GM18517 (cell line): ENCODE results near the gene PIGX.
"Not testable (repeated sequence)": the region's sequence is repeated elsewhere in the genome, so short reads cannot be mapped to it uniquely, and the experiment has no call there.

ENCODE experiments used
- ATAC-seq: cut with Tn5 transposase; IDR thresholded peaks from one replicate; pipeline ENCODE4 v1.9.1; 2021; ENCODE audit warnings: mild to moderate bottlenecking, moderate library complexity; ENCODE audit not compliant: unreplicated experiment

PIGX gene

DNA sequence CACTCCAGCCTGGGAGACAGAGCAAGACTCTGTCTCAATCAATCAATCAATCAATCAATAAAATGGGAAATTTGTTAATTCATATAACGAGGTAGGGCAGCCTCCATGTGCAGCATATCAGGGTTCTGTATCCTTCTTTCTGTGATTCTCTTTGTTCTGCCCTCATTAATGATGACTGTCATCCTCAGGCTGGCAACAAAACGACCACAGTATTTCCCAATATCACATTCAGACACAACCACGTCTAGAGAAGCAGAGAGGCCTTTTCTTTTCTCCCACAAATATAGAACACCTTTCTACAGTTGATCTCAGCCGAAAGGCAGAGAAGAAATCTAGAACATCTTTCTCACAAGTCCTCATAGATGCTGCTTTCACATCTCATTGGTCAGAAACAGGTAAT, 11.4 kb upstream of the PIGX start:
- no peak for ATAC-seq

DNA sequence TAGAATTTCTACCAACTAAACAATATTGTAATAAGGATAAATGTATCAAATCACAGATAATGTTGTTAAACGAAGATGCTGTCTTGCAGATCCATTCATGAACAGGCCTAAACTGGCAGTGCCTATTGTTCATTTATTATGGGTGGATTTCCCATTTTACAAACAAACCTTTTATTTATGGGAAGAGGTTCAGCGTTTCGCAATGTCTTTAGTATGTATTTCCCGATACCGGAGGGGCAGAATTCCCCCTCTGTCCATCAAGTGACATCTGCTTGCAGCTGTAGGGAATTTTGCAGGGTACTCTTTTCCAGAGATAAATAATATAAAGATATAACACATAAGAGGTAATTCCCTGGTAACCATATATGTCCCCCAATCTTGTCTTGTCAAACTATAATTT, 5.8 kb upstream of the PIGX start:
- ATAC-seq: no peak

DNA sequence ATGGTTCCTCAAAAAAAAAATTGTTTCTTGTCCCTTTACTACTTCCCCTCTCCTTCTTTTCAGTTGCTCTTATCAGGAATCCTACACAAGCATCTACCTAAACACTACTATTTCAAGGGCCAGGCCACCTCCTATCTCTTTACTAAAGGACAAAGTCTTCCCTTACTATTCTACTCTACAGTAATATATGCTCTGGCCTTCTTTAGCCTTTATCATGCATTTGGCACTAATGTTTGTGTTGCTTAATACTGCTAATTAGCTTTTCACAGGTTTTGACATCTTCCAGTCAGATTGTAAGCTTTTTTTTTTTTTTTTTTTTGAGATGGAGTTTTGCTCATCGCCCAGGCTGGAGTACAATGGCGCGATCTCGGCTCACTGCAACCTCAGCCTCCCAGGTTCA, 5.4 kb upstream of the PIGX start:
- no peak for ATAC-seq

DNA sequence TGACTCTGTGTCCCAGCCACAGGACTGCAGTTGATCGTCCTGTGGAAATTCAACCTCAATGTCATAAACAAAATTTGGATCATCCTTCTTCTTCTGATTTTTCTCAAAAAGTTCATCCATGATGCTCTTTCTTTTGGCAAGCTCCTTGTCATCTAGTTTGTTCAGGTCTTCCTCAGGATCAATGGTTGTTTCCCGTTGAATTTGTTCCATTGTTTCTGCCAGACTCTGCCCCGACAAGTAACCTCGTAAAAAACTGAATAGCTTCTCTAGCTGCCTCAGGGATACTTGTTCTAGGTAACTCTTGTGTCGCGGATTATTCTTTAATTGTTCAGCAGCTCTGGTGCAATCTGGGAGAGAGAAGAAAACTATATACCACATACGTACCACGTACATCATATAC, 4.6 kb upstream of the PIGX start:
- no peak for ATAC-seq

DNA sequence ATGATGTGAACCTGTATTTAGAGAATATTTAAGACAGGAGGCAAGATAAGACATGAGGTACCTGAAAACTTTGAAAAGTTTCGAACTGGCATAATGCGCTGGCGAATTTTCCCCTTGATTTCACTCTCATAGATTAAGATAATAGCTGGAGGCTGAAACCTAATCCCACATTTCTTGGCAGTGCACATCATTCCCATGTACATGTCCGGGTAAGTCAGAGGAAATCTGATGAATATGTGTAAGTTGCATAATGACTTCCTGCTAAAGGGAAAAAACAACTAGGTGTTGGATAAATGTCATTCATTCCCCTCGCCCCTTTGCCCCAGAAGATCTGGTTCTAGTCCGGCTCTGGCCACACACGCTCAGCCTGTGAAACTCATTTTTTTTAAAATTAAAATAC, 3.7 kb upstream of the PIGX start:
- ATAC-seq: no peak

DNA sequence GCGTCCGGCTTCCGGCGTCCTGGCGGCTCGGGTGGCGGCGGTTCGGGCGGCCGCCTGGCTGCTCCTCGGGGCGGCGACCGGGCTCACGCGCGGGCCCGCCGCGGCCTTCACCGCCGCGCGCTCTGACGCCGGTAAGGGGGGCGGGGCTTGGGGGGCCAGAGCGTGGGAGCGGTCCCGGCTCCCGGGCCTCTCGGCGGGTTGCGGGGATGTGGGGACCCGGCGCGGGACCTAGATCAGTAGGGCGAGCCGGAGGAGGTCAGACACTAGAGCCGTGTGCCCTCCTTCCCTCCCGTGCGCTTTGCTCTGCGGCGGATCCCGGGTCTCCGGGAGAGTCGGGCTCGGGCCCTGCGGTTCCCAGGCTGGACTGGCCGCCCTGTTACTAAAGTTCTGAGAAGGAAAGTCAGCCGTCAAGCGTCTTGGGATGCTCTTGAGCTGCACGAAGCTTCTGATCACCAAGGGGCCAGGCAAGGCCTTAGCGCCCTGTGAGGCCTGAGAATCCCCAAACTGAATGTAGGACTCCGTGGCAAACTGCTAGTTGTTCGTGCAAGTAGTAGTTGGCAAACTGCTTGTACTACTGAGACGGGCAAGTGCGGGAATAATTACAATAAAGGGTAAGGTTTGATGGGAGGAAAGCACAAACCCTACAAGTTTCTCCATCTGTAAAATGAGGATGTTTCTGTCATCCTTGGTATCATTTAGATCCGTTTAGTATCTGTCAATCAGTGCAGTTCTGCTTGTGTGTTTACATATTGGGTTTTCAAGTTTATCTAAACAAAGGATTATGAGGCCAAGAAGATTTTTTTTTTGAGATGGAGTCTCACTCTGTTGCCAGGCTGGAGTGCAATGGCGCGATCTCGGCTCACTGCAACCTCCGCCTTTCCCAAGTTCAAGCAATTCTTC, 587 bp downstream of the PIGX start:
- ATAC-seq: peak; percentile 48

DNA sequence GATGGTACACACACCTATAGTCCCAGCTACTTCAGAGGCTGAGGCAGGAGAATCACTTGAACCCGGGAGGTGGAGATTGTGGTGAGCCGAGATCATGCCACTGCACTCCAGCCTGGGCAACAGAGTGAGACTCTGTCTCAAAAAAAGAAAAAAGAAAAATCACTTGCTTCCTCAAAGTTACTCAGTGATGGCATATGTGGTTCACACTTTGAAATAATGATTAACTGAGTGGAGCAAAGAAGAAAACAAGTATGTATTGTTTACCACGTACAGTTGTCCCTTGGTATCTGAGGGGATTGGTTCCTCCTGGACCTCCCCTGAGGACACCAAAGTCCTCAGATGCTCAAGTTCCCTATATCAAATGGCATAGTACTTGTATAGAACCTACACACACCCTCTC, 5.0 kb downstream of the PIGX start:
- ATAC-seq: peak; percentile 54

DNA sequence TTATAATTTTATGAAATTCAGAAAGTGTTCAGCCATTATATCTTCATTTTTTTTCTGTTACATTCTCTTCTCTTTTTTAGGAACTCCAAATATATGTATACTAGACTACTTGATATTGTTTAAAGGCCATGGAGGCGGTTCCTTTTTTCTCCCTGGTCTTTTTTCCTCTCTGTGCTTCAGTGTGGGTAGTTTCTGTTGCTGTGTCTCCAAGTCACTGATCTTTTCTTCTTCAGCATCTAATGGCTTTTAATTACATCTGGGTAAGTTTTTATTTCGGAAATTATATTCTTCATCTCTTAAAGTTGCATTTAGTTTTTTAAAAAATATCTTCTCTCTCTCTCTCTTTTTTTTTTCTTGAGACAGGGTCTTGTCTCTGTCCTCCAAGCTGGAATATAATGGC, 8.9 kb downstream of the PIGX start:
- ATAC-seq: no peak

DNA sequence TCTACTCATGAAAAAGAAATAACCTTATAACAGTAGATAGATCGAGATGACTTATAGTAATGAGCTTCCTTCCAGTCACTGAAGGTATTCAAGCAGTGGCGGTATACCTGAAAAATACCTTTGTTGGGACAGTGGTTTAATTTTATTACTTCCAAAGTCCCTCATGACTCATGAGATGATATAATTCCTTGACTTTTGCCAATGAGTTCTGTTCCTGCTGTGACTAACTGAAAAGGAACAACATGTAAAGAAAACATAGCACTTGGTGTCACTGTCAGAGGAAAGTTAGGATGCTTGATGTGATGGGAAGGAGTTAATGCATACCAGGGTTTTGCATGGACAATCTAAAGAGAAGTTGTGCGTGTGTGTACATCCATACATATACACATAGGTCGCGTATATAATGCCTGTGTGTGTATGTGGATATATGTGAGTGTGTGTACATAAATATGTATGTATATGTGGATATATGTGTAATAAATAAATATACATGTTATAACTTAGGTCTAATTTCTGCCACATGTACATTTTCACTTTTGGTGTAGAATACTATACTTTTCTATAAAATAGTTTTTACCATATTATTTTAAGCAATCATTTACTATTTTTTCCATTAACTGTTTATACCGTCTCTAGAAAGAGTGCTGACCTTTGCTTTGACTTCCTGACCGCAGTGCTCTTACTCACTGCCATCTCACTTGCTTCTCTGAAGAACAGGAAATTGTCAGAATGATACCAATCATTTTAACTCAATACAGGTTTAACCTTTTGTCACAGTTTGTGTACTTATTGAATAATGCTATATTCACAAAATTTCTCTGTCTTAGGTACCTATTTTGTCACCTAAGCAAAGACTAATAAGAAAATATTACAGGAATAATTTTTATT, 14.9 kb downstream of the PIGX start:
- no peak for ATAC-seq

DNA sequence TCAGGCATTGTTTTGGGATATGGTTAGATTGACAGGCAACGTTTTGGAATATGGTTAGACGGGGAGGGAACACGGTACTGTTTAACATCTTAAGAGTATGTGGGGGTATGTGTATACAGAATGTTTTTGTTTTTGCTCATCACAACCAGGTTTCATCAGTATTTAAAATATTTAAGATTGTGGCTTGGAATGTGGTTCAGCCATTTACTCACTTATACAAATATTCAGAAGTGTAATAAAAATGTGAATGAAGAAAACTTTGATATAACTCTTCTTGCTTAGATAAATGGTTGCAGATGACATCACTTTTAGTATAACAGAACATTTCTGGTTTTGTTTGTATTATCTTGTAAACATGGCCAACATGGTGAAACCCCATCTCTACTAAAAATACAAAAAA, 23.6 kb downstream of the PIGX start:
- ATAC-seq: no peak

DNA sequence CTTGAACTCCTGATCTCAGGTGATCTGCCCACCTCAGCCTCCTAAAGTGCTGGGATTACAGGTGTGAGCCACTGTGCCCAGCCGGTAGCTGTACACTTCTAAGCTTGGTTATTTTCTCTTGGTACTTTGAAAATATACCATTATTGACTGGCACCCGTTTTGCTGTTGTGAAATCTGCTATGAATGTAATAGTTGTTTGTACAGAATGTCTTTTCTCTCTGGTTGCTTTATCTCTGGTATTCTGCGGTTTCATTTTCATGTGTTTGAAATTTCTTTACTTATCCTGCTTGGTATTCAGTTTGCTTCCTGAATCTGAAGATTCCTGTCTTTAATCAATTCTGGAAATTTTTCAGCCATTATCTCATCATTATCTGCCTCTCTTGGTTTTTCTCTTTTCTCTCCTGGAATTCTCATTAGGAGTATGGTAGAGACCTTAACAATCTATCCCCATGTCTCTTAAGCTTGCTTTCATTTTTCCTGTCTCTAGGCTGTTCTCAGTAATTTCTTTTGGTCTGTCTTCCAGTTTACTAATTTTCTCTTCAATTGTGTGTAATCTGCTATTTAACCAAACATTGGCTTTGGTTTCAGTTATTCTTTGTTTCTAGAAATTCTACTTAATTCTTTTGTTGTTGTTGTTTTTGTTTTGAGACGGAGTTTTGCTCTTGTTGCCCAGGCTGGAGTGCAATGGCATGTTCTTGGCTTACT, 24.6 kb downstream of the PIGX start:
- ATAC-seq: no peak

DNA sequence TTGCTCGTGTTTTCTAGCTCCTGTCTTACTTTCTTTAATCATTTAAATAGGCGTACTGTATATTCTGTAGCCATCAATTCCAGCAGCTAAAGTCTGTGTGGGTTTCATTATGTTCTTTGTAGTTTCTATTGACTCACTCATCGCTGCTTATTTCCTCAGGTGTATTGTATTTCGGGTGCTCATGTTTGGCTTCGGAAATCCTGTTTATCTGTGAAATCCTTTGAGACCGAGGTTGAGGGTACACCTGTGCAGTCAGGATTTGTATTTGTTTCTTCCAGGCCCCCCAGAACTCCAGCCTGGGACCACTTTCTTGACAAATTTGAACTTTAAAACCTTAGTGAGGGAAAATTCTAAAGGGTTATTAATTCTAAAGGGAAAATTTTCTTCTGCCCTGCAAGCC, 25.5 kb downstream of the PIGX start:
- ATAC-seq: no peak

DNA sequence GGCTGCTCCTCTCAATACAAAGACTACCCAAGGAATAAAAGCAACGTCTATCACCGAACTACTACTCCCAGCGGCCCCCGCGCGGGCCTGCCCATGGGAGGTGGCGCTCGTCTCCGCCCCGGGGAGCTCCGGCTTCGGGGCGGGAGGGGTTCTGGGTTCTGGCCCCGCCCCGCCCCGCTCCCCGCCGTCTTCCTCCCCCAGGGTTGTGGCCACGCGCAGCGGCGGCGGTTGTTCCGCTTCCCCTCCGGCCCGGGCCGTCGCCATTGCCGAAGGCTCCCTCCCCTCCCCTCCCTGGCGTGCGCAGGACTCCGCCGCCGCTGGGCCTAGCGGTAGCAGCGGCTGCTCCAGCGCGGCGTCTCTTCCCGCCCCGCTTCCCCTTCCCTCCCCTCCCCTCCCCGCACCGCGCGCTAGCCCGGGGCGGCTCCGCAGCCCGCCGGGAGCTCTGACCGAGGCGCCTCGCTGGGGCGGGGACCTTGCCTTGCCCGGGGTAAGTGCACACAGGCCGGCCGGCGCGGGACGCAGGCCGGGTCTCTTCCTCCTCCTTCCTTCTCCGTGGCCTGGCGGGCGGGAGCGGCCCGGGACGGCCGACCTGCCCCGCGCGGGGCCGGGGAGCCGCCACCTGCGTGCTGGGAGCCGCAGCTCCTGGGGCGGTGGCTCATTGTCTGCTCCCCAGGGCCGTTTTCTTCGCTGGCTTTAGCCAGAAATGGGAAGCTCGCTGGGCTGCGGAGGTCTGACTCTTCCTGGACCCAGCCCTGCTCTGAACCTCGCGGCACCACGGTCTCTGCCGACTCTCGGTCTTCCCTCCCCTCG, 27.7 kb downstream of the PIGX start, which contains the start of gene PAK2:
Gene PAK2 (plus strand): TSS at position 187 of the 810 bp plus-strand sequence. CDS start 42,790 bp downstream, outside the sequence.
- ATAC-seq: peak; percentile 75

DNA sequence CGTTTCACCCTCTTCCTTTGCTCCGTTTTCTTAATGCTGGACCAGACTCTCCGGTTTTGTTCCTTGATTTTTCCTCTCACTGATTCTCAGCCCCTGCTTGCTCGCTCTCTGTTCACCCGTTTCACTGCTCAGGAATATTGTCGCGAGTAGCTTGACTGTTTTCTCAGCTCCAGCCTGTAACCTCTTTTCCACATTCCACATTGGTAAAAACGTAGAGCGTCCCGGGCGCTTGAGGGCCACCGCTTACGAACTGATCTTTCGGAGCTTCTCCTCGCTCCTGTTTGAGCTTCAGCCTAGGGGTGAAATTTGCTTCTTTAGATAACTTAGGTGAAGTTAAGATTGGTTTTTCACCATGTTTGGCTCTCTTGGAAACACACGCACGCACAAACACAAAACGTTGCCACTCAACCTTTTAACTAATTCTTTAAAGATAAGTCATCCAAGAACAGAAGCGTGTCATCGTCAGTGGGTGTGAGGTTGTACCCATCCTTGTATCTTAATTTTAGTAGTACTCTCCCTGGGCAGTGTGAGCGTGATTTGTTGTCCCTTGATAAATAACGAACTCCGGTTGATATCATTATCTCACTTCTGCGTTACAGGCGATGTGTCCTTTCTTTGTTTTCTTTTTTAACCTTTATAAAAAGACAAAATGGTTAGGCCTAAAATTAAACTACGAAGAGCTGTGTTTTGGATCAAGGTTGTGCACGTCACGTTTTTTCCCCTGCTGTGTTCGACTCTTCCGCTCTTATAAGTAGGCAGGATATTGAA, 28.5 kb downstream of the PIGX start:
- no peak for ATAC-seq

DNA sequence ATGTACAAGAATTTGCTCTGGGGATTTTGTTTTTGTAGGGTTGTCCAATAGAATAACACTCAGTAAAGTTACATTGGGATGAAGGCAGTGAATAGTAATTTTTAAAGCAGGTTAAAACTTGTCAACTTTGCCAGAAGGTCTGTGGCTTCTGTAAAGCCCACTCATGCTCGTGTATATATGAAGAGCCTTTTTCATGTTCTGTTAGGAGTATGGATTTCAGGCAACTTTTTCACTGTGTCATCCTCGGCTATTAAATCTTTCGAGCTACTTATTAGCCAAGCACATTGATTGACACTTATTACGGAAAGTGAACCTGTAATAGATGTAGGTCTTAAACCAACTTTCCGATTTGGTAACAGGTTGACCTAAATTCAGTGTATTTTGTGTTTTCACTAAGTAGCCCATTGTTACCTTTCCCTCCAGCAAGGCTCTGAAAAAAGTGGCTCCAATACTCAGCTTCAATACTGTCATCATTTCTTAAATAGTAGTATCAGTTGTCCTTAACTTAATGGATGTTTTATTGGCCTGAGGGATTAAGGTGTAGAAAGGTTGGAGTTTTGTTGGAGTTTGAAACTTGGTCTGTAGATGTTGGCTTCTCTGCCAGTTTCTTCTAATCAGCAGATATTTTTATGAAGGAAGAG, 29.2 kb downstream of the PIGX start:
- no peak for ATAC-seq

DNA sequence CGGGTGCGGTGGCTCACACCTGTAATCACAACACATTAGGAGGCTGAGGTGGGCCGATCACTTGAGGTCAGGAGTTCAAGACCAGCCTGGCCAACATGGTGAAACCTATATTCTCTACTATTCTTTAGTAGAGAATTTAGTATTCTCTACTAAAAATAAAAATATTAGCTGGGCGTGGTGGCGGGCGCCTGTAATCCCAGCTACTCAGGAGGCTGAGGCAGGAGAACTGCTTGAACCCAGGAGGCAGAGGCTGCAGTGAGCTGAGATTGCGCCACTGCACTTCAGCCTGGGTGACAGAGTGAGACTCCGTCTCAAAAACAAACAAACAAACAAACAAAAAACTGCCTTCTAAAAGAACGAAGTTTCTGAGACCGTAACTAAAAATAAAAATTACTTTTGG, 31.4 kb downstream of the PIGX start:
- not testable (repeated sequence) for ATAC-seq

DNA sequence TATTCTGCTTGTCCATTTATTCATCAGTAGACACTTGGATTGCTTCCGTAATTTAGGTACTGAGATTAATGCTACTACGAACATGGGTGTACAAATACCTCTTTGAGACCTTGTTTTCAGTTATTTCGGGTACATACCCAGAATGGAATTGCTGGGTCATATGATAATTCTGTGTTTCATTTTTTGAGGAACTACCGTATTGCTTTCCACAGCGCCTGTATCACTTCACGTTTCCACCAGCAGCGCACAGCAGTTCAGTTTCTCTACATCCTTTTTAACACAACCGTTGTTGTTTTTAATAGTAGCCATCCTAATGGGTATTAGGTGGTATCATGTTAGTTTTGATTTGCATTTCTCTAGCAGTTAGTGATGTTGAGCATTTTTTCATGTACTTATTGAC, 36.9 kb downstream of the PIGX start:
- no peak for ATAC-seq

DNA sequence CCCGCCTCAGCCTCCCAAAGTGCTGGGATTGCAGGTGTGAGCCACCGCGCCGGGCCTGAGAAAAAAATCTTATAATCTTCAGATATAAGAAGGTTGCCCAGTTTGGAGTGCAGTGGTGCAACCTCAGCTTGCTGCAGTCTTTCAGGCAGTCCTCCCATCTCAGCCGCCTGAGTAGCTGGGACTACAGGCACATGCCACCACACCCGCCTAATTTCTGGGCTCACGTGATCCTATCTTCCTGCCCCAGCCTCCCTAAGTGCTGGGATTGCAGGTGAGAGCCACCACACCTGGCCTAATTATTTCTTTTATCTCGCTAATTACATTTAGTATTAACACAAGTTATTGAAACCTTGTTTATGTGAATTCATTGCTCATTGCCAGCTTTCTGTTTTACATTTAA, 41.0 kb downstream of the PIGX start:
- ATAC-seq: no peak
